Mucosa of descending colon (tissue), 3 donors: Measurements from ENCODE around the gene GRB10. TPM values are rescaled to one million over a fixed set of nuclear protein-coding genes. Genes with fewer than 3 reads are reported as not detected.

Experiments used
- ATAC-seq: fragments of 200-7000 bp; cut with Tn5 transposase; one replicate; pipeline ENCODE4 v1.9.1; 2020; ENCODE audit warnings: mild to moderate bottlenecking, moderate library complexity
- DNase-seq, 3 donors: peaks; one replicate each; pipeline ENCODE4 v3.0.0-alpha.2; 2020
- H3K36me3 ChIP-seq: fragments of 200-600 bp; one replicate; pipeline ENCODE4 v1.8.0; 2021; ENCODE audit warnings: low read depth, mild to moderate bottlenecking
- H3K4me1 ChIP-seq: fragments of 200-600 bp; one replicate; pipeline ENCODE4 v1.8.0; 2021; ENCODE audit warnings: low read depth, mild to moderate bottlenecking
- H3K4me3 ChIP-seq: fragments of 200-600 bp; one replicate; pipeline ENCODE4 v1.8.0; 2021; ENCODE audit warnings: mild to moderate bottlenecking
- H3K9me3 ChIP-seq: fragments of 200-600 bp; one replicate; pipeline ENCODE4 v1.8.0; 2021; ENCODE audit warnings: mild to moderate bottlenecking
- CTCF ChIP-seq: fragments of 200-600 bp; IDR thresholded peaks from one replicate; pipeline ENCODE4 v1.8.0; 2022; ENCODE audit warnings: antibody characterized with exemption, mild to moderate bottlenecking
- intact Hi-C, 2 donors: fragments of 100-400 bp; cut with DNase I in 1 of 2; cut with micrococcal nuclease in 1 of 2; formaldehyde crosslinking; loops; one replicate each; pipeline versions ENCODE4 v1.11.0 to v1.11.1; 2022; cut with DNase I, micrococcal nuclease
- total RNA-seq, 3 donors: library from RNA; stranded (reverse); fragmentation: NEBNext Ultra II Directional in 2 of 3; extraction: Animal tissue kit (Norgen Biotek cat#: 25700) in 2 of 3; gene quantifications; one replicate each; pipeline versions ENCODE4 v1.2.1 to v1.2.4, GENCODE V29; 2021 to 2023
- donor health status: DM: no; HTN: no; CAD: no; lungs with moderate emphysema.
- donor health status: DM: no; HTN: no; CAD: no.
- donor health status: DM: no; HTN: yes; CAD: no.

The GRB10 gene
- total RNA-seq, 3 donors from 2014 or later = 9.4 to 56.8 (median 13.0) TPM

GRCh38 chr7:50703654-50704053, 79.0 kb downstream of the GRB10 start:
- DNase-seq (no peak), ATAC-seq (no peak)
- intact Hi-C loops = no loop called here
- Histone ChIP-seq H3K36me3 (no peaks in the 10 kb centered on the region), H3K4me1 (no peaks in the 10 kb centered on the region), H3K4me3 (no peak overlapping the region), H3K9me3 (no peaks in the 10 kb centered on the region)
- no peak for TF ChIP-seq CTCF

GRCh38 chr7:50699143-50699542, 83.6 kb downstream of the GRB10 start:
- DNase-seq (no peak), ATAC-seq (no peak)
- no peaks in the 10 kb centered on the region for H3K36me3 ChIP-seq
- peaks cover 6% of the 10 kb centered on the region for H3K4me1 ChIP-seq
- no peak overlapping the region for H3K4me3 ChIP-seq
- TF ChIP-seq CTCF = no peak
- H3K9me3 ChIP-seq = no peaks in the 10 kb centered on the region
- intact Hi-C loops = no loop called here

GRCh38 chr7:50697748-50698147, 84.9 kb downstream of the GRB10 start:
- H3K4me3 ChIP-seq = no peak overlapping the region
- no peaks in the 10 kb centered on the region for H3K36me3 ChIP-seq
- H3K4me1 ChIP-seq = peaks cover 6% of the 10 kb centered on the region
- no peak for DNase-seq
- no peak for ATAC-seq
- intact Hi-C loops = no loop called here
- H3K9me3 ChIP-seq = no peaks in the 10 kb centered on the region
- no peak for TF ChIP-seq CTCF

GRCh38 chr7:50696810-50697582, 85.7 kb downstream of the GRB10 start:
- ATAC-seq (peak; percentile 41), DNase-seq (peak in 1 of 3 donors; percentile 29)
- TF ChIP-seq CTCF = no peak
- intact Hi-C loops = no loop called here
- Histone ChIP-seq H3K36me3 (no peaks in the 10 kb centered on the region), H3K9me3 (no peaks in the 10 kb centered on the region), H3K4me3 (no peak overlapping the region), H3K4me1 (peaks cover 6% of the 10 kb centered on the region)

GRCh38 chr7:50695026-50695425, 87.7 kb downstream of the GRB10 start:
- Histone ChIP-seq H3K36me3 (no peaks in the 10 kb centered on the region), H3K4me1 (peaks cover 6% of the 10 kb centered on the region), H3K9me3 (no peaks in the 10 kb centered on the region), H3K4me3 (no peak overlapping the region)
- no peak for TF ChIP-seq CTCF
- DNase-seq (no peak), ATAC-seq (no peak)
- intact Hi-C loops = no loop called here
